Kidney epithelial cell (primary cell): Measurements from ENCODE around the gene SYVN1. TPM values are rescaled to one million over a fixed set of nuclear protein-coding genes. Genes with fewer than 3 reads are reported as not detected.
A peak's percentile ranks its signal among the peaks of the same experiment; 100 is the strongest.

Source experiments
- DNase-seq: peaks from one replicate; pipeline ENCODE4 v3.0.0-alpha.2; 2010; ENCODE audit warnings: low read depth
- H3K27me3 ChIP-seq: 2 replicates; pipeline ENCODE4 v1.6.0; 2011; ENCODE audit warnings: low read length; ENCODE audit not compliant: control insufficient read depth, insufficient read depth
- H3K36me3 ChIP-seq: 2 replicates; pipeline ENCODE4 v1.5.1; 2011; ENCODE audit warnings: low read length; ENCODE audit not compliant: control insufficient read depth, insufficient read depth
- H3K4me3 ChIP-seq: 2 replicates; pipeline ENCODE4 v1.5.1; 2011; ENCODE audit warnings: low read depth, mild to moderate bottlenecking, control low read depth, low read length
- total RNA-seq: library from RNA; depleted of rRNA; stranded (reverse); fragments of >200 nt; gene quantifications from 2 replicates; pipeline ENCODE4 v1.2.3, GENCODE V29; 2015
- TF ChIP-seq, protein P1 (sequence below): IDR thresholded peaks from 2 replicates; pipeline ENCODE4 v1.5.1; 2011; ENCODE audit warnings: mild to moderate bottlenecking, moderate library complexity, low read length, control low read depth, inconsistent platforms; ENCODE audit not compliant: insufficient read depth, poor library complexity, severe bottlenecking

Gene SYVN1
- total RNA-seq, 1 donor from 2014 or later: 31.0 TPM

- H3K4me3 ChIP-seq: no peak overlapping the region
- no peaks in the 10 kb centered on the region for H3K27me3 ChIP-seq
- no peak for DNase-seq
- TF ChIP-seq, protein P1, sequence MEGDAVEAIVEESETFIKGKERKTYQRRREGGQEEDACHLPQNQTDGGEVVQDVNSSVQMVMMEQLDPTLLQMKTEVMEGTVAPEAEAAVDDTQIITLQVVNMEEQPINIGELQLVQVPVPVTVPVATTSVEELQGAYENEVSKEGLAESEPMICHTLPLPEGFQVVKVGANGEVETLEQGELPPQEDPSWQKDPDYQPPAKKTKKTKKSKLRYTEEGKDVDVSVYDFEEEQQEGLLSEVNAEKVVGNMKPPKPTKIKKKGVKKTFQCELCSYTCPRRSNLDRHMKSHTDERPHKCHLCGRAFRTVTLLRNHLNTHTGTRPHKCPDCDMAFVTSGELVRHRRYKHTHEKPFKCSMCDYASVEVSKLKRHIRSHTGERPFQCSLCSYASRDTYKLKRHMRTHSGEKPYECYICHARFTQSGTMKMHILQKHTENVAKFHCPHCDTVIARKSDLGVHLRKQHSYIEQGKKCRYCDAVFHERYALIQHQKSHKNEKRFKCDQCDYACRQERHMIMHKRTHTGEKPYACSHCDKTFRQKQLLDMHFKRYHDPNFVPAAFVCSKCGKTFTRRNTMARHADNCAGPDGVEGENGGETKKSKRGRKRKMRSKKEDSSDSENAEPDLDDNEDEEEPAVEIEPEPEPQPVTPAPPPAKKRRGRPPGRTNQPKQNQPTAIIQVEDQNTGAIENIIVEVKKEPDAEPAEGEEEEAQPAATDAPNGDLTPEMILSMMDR: no peak
- no peaks in the 10 kb centered on the region for H3K36me3 ChIP-seq
Observed at GRCh38 chr11:65087216-65087615, 47.1 kb downstream of the SYVN1 start.

- TF ChIP-seq, protein P1: no peak
- H3K36me3 ChIP-seq: no peaks in the 10 kb centered on the region
- no peaks in the 10 kb centered on the region for H3K27me3 ChIP-seq
- H3K4me3 ChIP-seq: no peak overlapping the region
- DNase-seq: no peak
Observed at GRCh38 chr11:65086809-65087208, 47.5 kb downstream of the SYVN1 start.

DNA sequence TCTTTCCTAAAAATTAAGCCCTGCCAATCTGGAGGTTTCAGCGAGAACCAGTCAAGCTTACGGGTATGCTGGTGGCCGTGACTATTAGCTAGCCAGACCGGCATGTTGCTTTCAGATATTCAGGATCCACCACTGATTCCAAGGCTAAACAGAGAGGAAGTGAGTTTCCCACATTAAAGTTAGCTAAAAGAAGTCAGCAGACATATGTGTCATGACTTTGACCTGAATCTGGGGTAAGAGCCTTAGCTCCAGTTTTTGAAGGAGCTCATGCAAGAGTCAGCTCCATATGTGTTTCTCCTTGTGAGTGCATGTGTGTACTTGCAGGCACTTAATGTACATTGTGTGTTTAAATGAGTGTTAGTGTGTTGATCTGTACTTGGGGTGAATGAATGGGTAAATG lies 48.9 kb downstream of the SYVN1 start:
- TF ChIP-seq, protein P1: no peak
- no peak for DNase-seq
- Histone ChIP-seq H3K4me3 (no peak overlapping the region), H3K27me3 (no peaks in the 10 kb centered on the region), H3K36me3 (peaks cover 1% of the 10 kb centered on the region)

- TF ChIP-seq, protein P1: no peak
- H3K4me3 ChIP-seq: peak overlapping the region; percentile 76
- no peaks in the 10 kb centered on the region for H3K27me3 ChIP-seq
- DNase-seq: no peak
- H3K36me3 ChIP-seq: peaks cover 1% of the 10 kb centered on the region
Observed at GRCh38 chr11:65084598-65085375, 49.5 kb downstream of the SYVN1 start.

DNA sequence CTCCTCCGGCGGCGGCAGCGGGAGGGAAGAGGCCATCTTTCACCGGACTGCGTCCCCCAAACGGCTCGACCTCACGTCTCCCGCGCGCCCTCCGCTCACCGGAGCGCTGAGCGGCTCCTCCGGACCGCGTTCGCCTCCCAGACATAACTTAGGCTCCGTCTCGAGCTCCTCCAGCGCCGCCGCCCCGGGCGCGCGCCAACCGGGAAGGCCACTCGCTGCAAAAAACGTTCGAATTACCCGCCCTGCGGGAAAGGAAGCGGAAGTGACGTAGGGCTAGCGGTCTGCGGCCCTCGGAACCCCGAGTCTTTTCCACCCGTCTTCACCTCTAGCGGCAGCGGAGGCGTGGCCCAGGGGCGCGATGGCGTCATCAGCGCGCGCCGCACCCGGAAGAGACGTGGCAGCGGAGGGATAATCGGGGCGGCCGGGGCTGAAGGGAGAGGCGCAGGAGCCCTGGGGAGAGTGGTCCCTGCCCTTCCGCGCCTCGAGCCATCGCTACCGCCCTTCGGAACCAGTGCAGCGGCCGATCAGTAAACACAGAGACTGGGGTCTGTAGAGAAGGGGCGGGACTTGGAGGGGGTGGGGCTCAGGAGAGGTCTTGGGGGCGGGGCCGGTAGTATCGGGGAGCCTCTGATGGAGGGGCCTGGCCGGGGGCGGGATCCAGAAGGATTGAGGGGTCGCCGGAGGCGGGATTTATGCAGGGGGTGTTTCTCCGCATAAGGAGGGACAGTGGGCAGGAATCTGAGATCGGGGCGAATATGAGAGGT lies 50.3 kb downstream of the SYVN1 start, which contains the start of the genes CDCA5 and ZFPL1:
Gene CDCA5, minus strand, starts transcription at position 207 of the 764 bp plus-strand sequence. Its CDS starts 62 bp downstream, at position 145.
Gene ZFPL1, plus strand, starts transcription at position 389 of the 764 bp plus-strand sequence. CDS start 477 bp downstream, outside the sequence.
- Histone ChIP-seq H3K27me3 (no peaks in the 10 kb centered on the region), H3K36me3 (peaks cover 1% of the 10 kb centered on the region), H3K4me3 (peak within 1 kb of the TSS; percentile 76)
- peak; percentile 73 for DNase-seq
- TF ChIP-seq, protein P1: no peak
